Epithelial cell of proximal tubule (primary cell): Measurements from ENCODE around the gene IPO9. TPM values are rescaled to one million over a fixed set of nuclear protein-coding genes. Genes with fewer than 3 reads are reported as not detected.

Source experiments
- DNase-seq: peaks from one replicate; pipeline ENCODE4 v3.0.0-alpha.2; 2011; ENCODE audit warnings: low read depth
- H3K4me3 ChIP-seq: 2 replicates; pipeline ENCODE4 v1.5.1; 2011; ENCODE audit warnings: low read depth, mild to moderate bottlenecking, low read length
- total RNA-seq: library from RNA; depleted of rRNA; stranded (reverse); fragments of >200 nt; gene quantifications from 2 replicates; pipeline ENCODE4 v1.2.3, GENCODE V29; 2015
- TF ChIP-seq, protein P1 (sequence below): conservative IDR thresholded peaks from 2 replicates; pipeline ENCODE4 v1.5.1; 2012; ENCODE audit warnings: low read depth, mild to moderate bottlenecking, low read length

Gene IPO9
- total RNA-seq, 1 donor from 2014 or later, result 16.3 TPM

DNA sequence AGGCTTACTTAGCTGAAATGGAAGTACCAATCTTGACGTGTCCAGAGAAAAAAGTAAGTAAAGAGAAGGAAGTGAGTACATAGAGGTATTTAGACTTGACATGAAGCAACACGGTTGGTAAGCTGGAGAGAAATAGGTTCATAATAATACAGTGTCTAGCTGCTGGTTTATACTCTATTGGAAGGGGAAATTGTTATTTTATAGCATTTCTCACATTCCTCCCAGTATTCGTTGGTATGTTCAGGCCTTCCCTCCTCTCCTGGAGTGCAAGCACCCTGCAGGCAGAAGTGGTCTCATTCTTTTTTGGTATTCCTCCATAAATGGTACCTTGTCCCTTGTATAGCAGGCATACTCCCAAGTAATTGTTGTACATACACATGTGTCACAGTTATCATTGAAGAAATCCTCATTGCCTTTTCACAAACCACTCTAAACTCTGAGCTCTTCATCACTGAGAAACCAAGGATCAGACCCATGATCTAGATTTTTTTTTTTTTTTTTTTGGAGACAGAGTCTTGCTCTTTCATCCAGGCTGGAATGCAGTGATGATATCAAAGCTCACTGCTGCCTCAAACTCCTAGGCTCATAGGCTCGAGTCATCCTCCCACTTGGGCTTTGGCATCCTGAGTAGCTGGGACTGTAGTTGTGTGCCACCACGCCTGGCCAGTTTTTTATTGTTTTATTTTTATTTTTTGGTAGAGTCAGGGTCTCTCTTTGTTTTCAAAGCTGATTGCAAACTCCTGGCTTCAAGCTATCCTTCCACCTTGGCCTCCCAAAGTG, 9.8 kb upstream of the IPO9 start:
- TF ChIP-seq, protein P1, sequence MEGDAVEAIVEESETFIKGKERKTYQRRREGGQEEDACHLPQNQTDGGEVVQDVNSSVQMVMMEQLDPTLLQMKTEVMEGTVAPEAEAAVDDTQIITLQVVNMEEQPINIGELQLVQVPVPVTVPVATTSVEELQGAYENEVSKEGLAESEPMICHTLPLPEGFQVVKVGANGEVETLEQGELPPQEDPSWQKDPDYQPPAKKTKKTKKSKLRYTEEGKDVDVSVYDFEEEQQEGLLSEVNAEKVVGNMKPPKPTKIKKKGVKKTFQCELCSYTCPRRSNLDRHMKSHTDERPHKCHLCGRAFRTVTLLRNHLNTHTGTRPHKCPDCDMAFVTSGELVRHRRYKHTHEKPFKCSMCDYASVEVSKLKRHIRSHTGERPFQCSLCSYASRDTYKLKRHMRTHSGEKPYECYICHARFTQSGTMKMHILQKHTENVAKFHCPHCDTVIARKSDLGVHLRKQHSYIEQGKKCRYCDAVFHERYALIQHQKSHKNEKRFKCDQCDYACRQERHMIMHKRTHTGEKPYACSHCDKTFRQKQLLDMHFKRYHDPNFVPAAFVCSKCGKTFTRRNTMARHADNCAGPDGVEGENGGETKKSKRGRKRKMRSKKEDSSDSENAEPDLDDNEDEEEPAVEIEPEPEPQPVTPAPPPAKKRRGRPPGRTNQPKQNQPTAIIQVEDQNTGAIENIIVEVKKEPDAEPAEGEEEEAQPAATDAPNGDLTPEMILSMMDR, result no peak
- DNase-seq, result no peak

DNA sequence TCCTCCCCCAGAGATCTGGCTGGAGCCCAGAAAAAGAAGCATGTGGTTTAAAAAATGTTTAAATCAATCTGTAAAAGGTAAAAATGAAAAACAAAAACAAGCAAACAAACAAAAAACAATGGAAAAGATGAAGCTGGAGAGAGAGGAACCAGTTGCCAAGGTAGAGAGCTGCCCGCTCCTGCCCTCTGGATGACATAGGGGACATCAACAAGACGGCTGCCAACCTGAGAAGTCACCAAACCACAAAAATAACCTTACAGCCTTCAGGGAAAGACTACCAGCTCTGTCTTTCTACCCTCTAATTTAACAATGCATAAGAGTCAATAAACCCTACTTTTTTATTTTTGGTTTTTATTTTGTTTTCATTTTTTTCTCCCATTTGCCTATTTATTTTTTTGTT, 8.5 kb upstream of the IPO9 start:
- DNase-seq, result no peak
- TF ChIP-seq, protein P1, result no peak
- no peak overlapping the region for H3K4me3 ChIP-seq

More for the DNA sequence above, 9.8 kb upstream of the IPO9 start:
- H3K4me3 ChIP-seq, result no peak overlapping the region

DNA sequence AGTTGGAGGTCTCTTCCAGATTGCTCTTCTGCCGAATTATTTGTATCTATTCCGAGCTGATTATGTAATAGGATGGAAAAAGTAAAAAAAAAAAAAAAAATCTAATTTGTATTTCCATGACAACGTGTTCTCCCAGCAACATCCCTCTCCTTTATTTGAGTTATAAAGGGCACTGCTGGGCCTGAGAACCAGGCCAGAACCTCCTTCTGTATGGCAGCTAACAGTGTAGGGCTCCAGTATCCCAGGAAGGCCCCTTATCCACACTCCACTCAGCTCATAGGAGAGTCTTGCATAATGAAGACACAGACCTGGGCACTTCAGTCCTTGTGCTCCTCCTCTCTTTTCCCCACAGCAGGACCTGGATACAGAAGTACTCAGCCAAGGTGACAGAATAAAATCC, 3.7 kb upstream of the IPO9 start:
- no peak for DNase-seq
- TF ChIP-seq, protein P1, result no peak
- H3K4me3 ChIP-seq, result no peak overlapping the region

DNA sequence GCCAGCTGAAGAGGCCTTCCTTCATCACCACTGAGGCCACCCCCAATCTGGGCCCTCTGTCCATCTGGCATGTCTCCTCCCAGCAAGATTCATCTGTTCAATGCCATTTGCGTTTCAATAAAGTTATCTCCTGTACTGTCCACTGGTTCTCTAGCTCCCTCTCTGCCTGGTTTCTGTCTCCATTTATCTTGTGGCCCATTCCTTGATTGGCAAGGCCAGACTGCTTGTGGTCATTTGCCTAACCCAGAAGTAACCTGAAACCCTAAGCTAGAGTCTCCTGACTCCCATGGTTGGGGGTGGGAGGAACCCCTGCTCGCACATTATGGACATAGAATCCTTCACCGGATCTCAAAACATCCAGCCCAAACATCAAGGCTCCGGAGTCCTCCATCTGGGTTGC, 2.1 kb upstream of the IPO9 start:
- H3K4me3 ChIP-seq, result no peak overlapping the region
- TF ChIP-seq, protein P1, result no peak
- no peak for DNase-seq

DNA sequence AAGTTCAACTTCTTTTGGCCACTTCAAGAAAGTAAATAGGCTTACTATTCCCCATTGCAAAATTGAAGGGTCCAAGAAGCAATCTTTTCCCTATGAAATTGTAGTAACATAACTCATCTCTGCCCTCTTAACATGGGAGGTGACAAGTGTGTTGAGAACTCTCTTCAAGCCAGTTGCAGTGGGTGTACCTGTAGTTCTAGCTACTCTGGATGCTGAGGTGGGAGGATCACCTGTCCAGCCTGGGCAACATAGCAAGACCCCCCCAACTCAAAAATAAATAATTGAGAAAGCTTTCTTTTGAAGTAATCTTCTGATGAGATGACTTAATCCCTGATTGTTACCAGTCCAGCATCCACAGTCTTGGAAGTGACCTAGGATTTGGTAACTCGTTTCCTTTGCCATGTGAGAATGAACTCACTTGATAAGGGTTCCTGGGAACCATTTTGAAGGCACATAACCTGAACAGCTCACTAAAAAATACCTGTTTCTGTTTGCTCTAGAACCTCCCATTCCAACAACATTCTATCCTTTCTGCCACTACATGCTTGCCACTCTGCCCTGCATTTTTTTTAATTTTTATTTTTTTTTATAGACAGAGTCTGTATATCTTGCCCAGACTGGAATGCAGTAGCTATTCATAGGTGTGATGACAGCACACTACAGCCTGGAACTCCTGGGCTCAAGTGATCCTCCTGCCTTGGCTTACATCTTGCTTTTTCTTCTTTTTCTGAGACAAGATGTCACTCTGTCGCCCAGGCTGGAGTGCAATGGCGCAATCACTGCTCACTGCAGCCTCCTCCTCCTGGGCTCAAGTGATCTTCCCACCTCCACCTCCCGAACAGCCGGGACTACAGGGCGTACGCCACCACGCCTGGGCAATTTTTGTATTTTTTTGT, 1.4 kb upstream of the IPO9 start:
- no peak for DNase-seq
- TF ChIP-seq, protein P1, result no peak
- H3K4me3 ChIP-seq, result no peak overlapping the region

DNA sequence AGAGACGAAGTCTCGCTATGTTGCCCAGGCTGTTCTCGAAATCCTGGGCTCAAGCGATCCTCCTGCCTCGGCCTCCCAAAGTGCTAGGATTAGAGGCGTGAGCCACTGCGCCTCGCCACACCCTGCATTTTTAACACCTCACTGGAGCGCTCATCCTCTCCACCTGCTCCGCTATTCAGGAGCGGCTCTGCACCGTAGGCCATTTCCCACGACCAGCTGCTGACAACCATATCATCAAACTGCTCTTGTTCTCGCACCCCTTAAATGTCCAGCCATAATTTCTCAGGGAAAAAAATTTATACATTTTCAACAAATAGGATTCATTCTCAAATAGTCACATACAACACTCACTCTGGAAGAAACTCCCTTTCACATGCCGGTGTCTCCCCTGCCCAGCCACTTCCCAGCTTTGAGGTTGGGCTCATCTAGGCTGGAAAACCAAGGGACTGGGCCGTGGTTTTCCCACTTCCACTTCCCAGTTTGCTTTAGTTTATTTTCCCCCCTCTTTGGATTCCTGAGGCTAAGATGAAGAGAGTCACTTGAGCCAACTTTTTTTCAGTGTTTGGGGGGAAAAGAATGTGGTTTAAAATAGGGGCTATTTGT, 639 bp upstream of the IPO9 start:
- no peak for DNase-seq
- H3K4me3 ChIP-seq, result no peak overlapping the region
- TF ChIP-seq, protein P1, result no peak
